Endothelial cell of umbilical vein (primary cell): ENCODE measurements around the gene RGS6. TPM values are rescaled to one million over a fixed set of nuclear protein-coding genes. Genes with fewer than 3 reads are reported as not detected.
A peak's percentile ranks its signal among the peaks of the same experiment; 100 is the strongest.

Source experiments
- BruUV-seq: library from RNA; stranded (reverse); fragments of 400-500 nt; replicated peaks from 2 replicates; lab custom pipeline; 2021; lab: Mats Ljungman, UMichigan
- CTCF ChIA-PET: fragments of 300-600, 350-600 bp; sonication (Branson Sonifier 250); formaldehyde crosslinking; loops from one replicate; lab custom pipeline; 2021; ENCODE audit warnings: antibody characterized with exemption, inconsistent platforms; lab: Charles Lee
- POLR2A ChIA-PET: fragments of 300-600, 350-600 bp; sonication (Branson Sonifier 250); formaldehyde crosslinking; loops from one replicate; lab custom pipeline; 2021; ENCODE audit warnings: antibody characterized with exemption, inconsistent platforms; lab: Charles Lee
- DNase-seq: peaks from one replicate; pipeline ENCODE4 v3.0.0-alpha.2; 2011; ENCODE audit warnings: low read depth, low spot score
- FAIRE-seq: peaks from 2 replicates; lab custom pipeline; 2011; peaks lifted over from hg19 to GRCh38; lab: Jason Lieb, UNC
- H2AFZ ChIP-seq: 2 replicates; pipeline ENCODE4 v1.6.0; 2012; ENCODE audit warnings: low read depth, low read length, control low read depth, inconsistent platforms
- H3K27ac ChIP-seq: 2 replicates; pipeline ENCODE4 v1.5.1; 2011; ENCODE audit warnings: low read depth, mild to moderate bottlenecking, control low read depth, low read length, moderate library complexity; ENCODE audit not compliant: insufficient read depth
- H3K27me3 ChIP-seq, 2 experiments: 2 replicates each; pipeline versions ENCODE4 v1.6.0 to v1.6.1; 2011; ENCODE audit warnings: low read length in 2 of 2, mixed read lengths in 1 of 2; ENCODE audit not compliant: control insufficient read depth in 2 of 2, insufficient read depth in 2 of 2
- H3K36me3 ChIP-seq, 2 experiments: 2 replicates in 1 of 2; 3 replicates in 1 of 2; pipeline ENCODE4 v1.5.1; 2011; ENCODE audit warnings: low read length in 2 of 2, mild to moderate bottlenecking in 1 of 2, moderate library complexity in 1 of 2; ENCODE audit not compliant: control insufficient read depth in 2 of 2, insufficient read depth in 2 of 2; ENCODE audit errors: extremely low read depth in 1 of 2
- H3K4me1 ChIP-seq: 3 replicates; pipeline ENCODE4 v1.5.1; 2011; ENCODE audit warnings: mild to moderate bottlenecking, low read length; ENCODE audit not compliant: control insufficient read depth, insufficient read depth; ENCODE audit errors: extremely low read depth
- H3K4me2 ChIP-seq: 2 replicates; pipeline ENCODE4 v1.6.1; 2011; ENCODE audit warnings: low read length, control low read depth, mixed read lengths; ENCODE audit not compliant: insufficient read depth
- H3K4me3 ChIP-seq, 3 experiments: fragments of 200-600 bp in 1 of 3; sonication (generic), shearing (Covaris generic) in 1 of 3; replicated peaks in 1 of 3; 2 replicates each; pipeline ENCODE4 v1.5.1; 2011 to 2016; ENCODE audit warnings: control low read depth in 3 of 3, low read length in 3 of 3, mild to moderate bottlenecking in 2 of 3, inconsistent platforms in 1 of 3, low read depth in 1 of 3, moderate library complexity in 1 of 3; ENCODE audit not compliant: insufficient read depth in 1 of 3
- H3K79me2 ChIP-seq: 2 replicates; pipeline ENCODE4 v1.6.0; 2012; ENCODE audit warnings: low read length, inconsistent platforms; ENCODE audit not compliant: control insufficient read depth, insufficient read depth
- H3K9ac ChIP-seq: replicated peaks from 2 replicates; pipeline ENCODE3; 2011; ENCODE audit warnings: low read length, control low read depth; ENCODE audit not compliant: insufficient read depth; ENCODE audit errors: extremely low read depth
- H3K9me1 ChIP-seq: replicated peaks from 3 replicates; pipeline ENCODE4 v1.6.0; 2011; ENCODE audit warnings: mild to moderate bottlenecking, low read length; ENCODE audit not compliant: control insufficient read depth, insufficient read depth; ENCODE audit errors: extremely low read depth
- H3K9me3 ChIP-seq: replicated peaks from 2 replicates; pipeline ENCODE4 v1.5.1; 2012; ENCODE audit warnings: low read length, inconsistent platforms; ENCODE audit not compliant: control insufficient read depth, insufficient read depth
- H4K20me1 ChIP-seq: replicated peaks from 2 replicates; pipeline ENCODE3; 2011; ENCODE audit warnings: mild to moderate bottlenecking, low read length; ENCODE audit not compliant: control insufficient read depth, insufficient read depth; ENCODE audit errors: extremely low read depth
- EZH2 ChIP-seq: IDR thresholded peaks from 2 replicates; pipeline ENCODE4 v1.6.1; 2012; ENCODE audit warnings: borderline replicate concordance, low read depth, mild to moderate bottlenecking, moderate library complexity, low read length, inconsistent platforms; ENCODE audit not compliant: severe bottlenecking
- FOS ChIP-seq: IDR thresholded peaks from 2 replicates; pipeline ENCODE4 v1.6.1; 2011; ENCODE audit warnings: mild to moderate bottlenecking, low read length, moderate library complexity, borderline replicate concordance; ENCODE audit not compliant: insufficient read depth
- GATA2 ChIP-seq: IDR thresholded peaks from 2 replicates; pipeline ENCODE4 v1.7.0; 2011; ENCODE audit warnings: low read depth, mild to moderate bottlenecking, moderate library complexity, mixed read lengths, low read length; ENCODE audit not compliant: insufficient read length, insufficient read depth
- JUN ChIP-seq: IDR thresholded peaks from 2 replicates; pipeline ENCODE4 v1.6.1; 2011; ENCODE audit warnings: borderline replicate concordance, low read depth; ENCODE audit not compliant: insufficient read length, insufficient read depth
- MAX ChIP-seq: IDR thresholded peaks from 2 replicates; pipeline ENCODE4 v1.6.1; 2011; ENCODE audit not compliant: insufficient read depth, insufficient read length
- MYC ChIP-seq: IDR thresholded peaks from one replicate; pipeline ENCODE4 v1.6.1; 2011; ENCODE audit warnings: mild to moderate bottlenecking, low read depth, low read length
- POLR2A ChIP-seq: IDR thresholded peaks from 2 replicates; pipeline ENCODE4 v1.6.1; 2012; ENCODE audit warnings: low read depth, mild to moderate bottlenecking, control low read depth, low read length
- POLR2AphosphoS5 ChIP-seq: IDR thresholded peaks from 2 replicates; pipeline ENCODE4 v1.6.1; 2012; ENCODE audit warnings: low read depth, mild to moderate bottlenecking, control low read depth, low read length, moderate library complexity; ENCODE audit not compliant: insufficient read depth
- dilution Hi-C: fragments of 300-500 bp; cut with MboI; formaldehyde crosslinking; loops from one replicate; pipeline ENCODE4 v1.15.0; 2019; ENCODE audit warnings: low sequenced_read_pairs; ENCODE audit not compliant: extremely low pct_ligation_motif_present
- intact Hi-C: fragments of 100-400 bp; cut with micrococcal nuclease; formaldehyde crosslinking; loops from one replicate; pipeline ENCODE4 v1.10.0; 2022
- polyA plus RNA-seq, 4 experiments: library from polyadenylated mRNA; depleted of rRNA in 3 of 4; stranded (reverse) in 3 of 4; unstranded in 1 of 4; fragments of >200 nt; gene quantifications; 2 replicates each; pipeline versions ENCODE4 v1.2.1 to v1.2.3, GENCODE V29; 2011 to 2012; ENCODE audit warnings: missing spikeins in 1 of 4
- total RNA-seq: library from RNA; stranded (reverse); gene quantifications from 2 replicates; pipeline ENCODE4 v1.2.3, GENCODE V29; 2021
- TF ChIP-seq, protein P1 (sequence below), 2 donors: IDR thresholded peaks; 1 replicate in 1 of 2; 2 replicates in 1 of 2; pipeline ENCODE4 v1.5.1; 2011; ENCODE audit warnings: low read length in 2 of 2, mild to moderate bottlenecking in 2 of 2, moderate library complexity in 2 of 2, control low read depth in 1 of 2, inconsistent platforms in 1 of 2, low read depth in 1 of 2; ENCODE audit not compliant: insufficient read depth in 1 of 2; ENCODE audit errors: extremely low read depth in 1 of 2

Gene RGS6
- total and polyA plus RNA-seq, 2 donors (not counting 3 experiments of a cell fraction or from before 2014, with no cell fraction given): not detected

DNA sequence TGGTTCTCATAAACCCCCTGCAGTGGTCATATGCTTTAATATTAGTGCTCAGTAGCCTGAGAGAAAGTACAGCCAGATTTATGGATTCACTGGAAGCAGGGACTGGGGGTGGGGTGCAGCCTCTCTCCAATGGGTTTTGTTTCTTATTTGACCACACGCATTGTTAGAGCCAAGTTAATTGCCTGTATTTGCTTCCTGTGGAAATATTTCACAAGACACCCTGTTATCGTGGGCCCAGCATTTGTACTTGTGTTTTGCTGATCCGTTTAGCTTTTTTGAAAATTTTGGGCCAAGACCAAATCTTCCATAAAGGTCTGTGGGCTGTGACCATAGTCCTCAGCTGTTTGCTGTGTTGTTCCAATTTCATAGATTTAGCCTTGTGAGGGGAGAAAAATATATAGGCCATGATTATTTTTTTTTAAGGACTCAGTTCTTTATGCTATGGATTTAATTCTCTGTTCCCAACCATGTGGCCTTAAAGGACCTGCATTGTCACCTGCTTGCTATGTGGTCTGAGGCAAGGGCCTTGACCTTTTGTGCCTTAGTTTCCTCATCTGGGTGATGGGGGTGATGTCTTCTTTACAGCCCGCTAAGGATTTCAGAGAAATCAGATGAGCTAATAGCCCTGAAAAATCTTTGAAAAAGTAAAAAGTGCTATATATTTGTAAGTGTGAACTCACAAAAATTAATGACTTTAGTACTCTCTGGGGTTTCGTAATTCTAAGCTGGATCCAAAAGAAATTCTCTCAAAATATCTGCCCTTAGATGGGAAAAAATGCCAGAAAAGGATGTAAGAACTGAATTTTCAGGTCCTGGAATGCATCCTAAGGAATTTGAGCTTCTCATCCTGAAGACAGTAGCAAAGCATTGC, 591.4 kb downstream of the RGS6 start:
- FAIRE-seq (peak; percentile 56), DNase-seq (peak; percentile 57)
- TF ChIP-seq EZH2 (no peak), POLR2A (no peak), MAX (no peak), MYC (no peak), JUN (no peak), GATA2 (no peak), FOS (no peak), POLR2AphosphoS5 (no peak)
- TF ChIP-seq, protein P1, sequence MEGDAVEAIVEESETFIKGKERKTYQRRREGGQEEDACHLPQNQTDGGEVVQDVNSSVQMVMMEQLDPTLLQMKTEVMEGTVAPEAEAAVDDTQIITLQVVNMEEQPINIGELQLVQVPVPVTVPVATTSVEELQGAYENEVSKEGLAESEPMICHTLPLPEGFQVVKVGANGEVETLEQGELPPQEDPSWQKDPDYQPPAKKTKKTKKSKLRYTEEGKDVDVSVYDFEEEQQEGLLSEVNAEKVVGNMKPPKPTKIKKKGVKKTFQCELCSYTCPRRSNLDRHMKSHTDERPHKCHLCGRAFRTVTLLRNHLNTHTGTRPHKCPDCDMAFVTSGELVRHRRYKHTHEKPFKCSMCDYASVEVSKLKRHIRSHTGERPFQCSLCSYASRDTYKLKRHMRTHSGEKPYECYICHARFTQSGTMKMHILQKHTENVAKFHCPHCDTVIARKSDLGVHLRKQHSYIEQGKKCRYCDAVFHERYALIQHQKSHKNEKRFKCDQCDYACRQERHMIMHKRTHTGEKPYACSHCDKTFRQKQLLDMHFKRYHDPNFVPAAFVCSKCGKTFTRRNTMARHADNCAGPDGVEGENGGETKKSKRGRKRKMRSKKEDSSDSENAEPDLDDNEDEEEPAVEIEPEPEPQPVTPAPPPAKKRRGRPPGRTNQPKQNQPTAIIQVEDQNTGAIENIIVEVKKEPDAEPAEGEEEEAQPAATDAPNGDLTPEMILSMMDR (IDR thresholded peaks at IDR 0.05; ENCODE audit: extremely low read depth in 1 of 2, insufficient read depth in 1 of 2, low read depth in 1 of 2, low read length in 2 of 2): no peak
- Histone ChIP-seq H4K20me1 (no peaks in the 10 kb centered on the region), H3K4me2 (no peak overlapping the region), H3K9ac (no peak overlapping the region), H3K27ac (no peak overlapping the region), H3K9me1 (no peaks in the 10 kb centered on the region), H3K4me3 (no peak overlapping the region), H2AFZ (no peak overlapping the region), H3K79me2 (no peaks in the 10 kb centered on the region), H3K36me3 (no peaks in the 10 kb centered on the region), H3K27me3 (no peaks in the 10 kb centered on the region), H3K4me1 (peaks cover 7% of the 10 kb centered on the region), H3K9me3 (no peaks in the 10 kb centered on the region)
- no TSS peak for BruUV-seq
- intact Hi-C loops (no loop called here), dilution Hi-C loops (no loop called here)
- ChIA-PET CTCF (interaction anchor here (0.9 to 2.5 kb wide), 6 partner anchors 10 to 425 kb away, joined by 3 to 19 read pairs (median 4); no protein-coding TSS in a partner anchor), POLR2A (no interaction called here)
